ENCODE results near the gene RAB3GAP2.
"Not testable (repeated sequence)": the region's sequence is repeated elsewhere in the genome, so short reads cannot be mapped to it uniquely, and the experiment has no call there.

The RAB3GAP2 gene

GRCh38 chr1:220204758-220205157 lies 67.5 kb downstream of the RAB3GAP2 start:
- DNase-seq (ENCODE audit: low read depth in 2 of 2) = not testable (repeated sequence)

- no peak for DNase-seq (ENCODE audit: low read depth in 2 of 2)
These were observed 68.4 kb downstream of the RAB3GAP2 start for GRCh38 chr1:220203816-220204215.

- DNase-seq (ENCODE audit: low read depth in 2 of 2) = no peak
These were observed 73.9 kb downstream of the RAB3GAP2 start for GRCh38 chr1:220198186-220199005.

- DNase-seq (ENCODE audit: low read depth in 2 of 2) = no peak
These were observed 76.6 kb downstream of the RAB3GAP2 start for GRCh38 chr1:220195701-220196100.

- DNase-seq (ENCODE audit: low read depth in 2 of 2) = no peak
These were observed 82.4 kb downstream of the RAB3GAP2 start for GRCh38 chr1:220189750-220190347.

- DNase-seq (ENCODE audit: low read depth in 2 of 2) = no peak
These were observed 83.7 kb downstream of the RAB3GAP2 start for GRCh38 chr1:220188538-220188937.

- DNase-seq (ENCODE audit: low read depth in 2 of 2) = no peak
These were observed 85.5 kb downstream of the RAB3GAP2 start for GRCh38 chr1:220186752-220187151.

- DNase-seq (ENCODE audit: low read depth in 2 of 2) = no peak
These were observed 87.7 kb downstream of the RAB3GAP2 start for GRCh38 chr1:220184506-220184905.

GRCh38 chr1:220182656-220183055 lies 89.6 kb downstream of the RAB3GAP2 start:
- DNase-seq (ENCODE audit: low read depth in 2 of 2) = no peak

- no peak for DNase-seq (ENCODE audit: low read depth in 2 of 2)
These were observed 90.1 kb downstream of the RAB3GAP2 start for GRCh38 chr1:220182111-220182510.

- DNase-seq (ENCODE audit: low read depth in 2 of 2) = no peak
These were observed 95.7 kb downstream of the RAB3GAP2 start for GRCh38 chr1:220176540-220176939.

GRCh38 chr1:220170836-220171526 lies 101.3 kb downstream of the RAB3GAP2 start:
- DNase-seq (ENCODE audit: low read depth in 2 of 2) = no peak

- DNase-seq (ENCODE audit: low read depth in 2 of 2) = not testable (repeated sequence)
These were observed 102.4 kb downstream of the RAB3GAP2 start for GRCh38 chr1:220169887-220170286.

GRCh38 chr1:220166853-220167252 lies 105.4 kb downstream of the RAB3GAP2 start:
- no peak for DNase-seq (ENCODE audit: low read depth in 2 of 2)

GRCh38 chr1:220164517-220164916 lies 107.7 kb downstream of the RAB3GAP2 start:
- no peak for DNase-seq (ENCODE audit: low read depth in 2 of 2)

GRCh38 chr1:220164116-220164515 lies 108.1 kb downstream of the RAB3GAP2 start:
- no peak for DNase-seq (ENCODE audit: low read depth in 2 of 2)

- no peak for DNase-seq (ENCODE audit: low read depth in 2 of 2)
These were observed 112.2 kb downstream of the RAB3GAP2 start for GRCh38 chr1:220160027-220160426.

GRCh38 chr1:220159041-220159440 lies 113.2 kb downstream of the RAB3GAP2 start:
- no peak for DNase-seq (ENCODE audit: low read depth in 2 of 2)

- DNase-seq (ENCODE audit: low read depth in 2 of 2) = not testable (repeated sequence)
These were observed 113.7 kb downstream of the RAB3GAP2 start for GRCh38 chr1:220158530-220158929.

- DNase-seq (ENCODE audit: low read depth in 2 of 2) = no peak
These were observed 114.5 kb downstream of the RAB3GAP2 start for GRCh38 chr1:220157738-220158137.

GRCh38 chr1:220156620-220157146 lies 115.6 kb downstream of the RAB3GAP2 start:
- no peak for DNase-seq (ENCODE audit: low read depth in 2 of 2)

- DNase-seq (ENCODE audit: low read depth in 2 of 2) = no peak
These were observed 119.1 kb downstream of the RAB3GAP2 start for GRCh38 chr1:220153147-220153546.

All from stimulated activated CD4-positive, alpha-beta T cell treated with anti-CD3 and anti-CD28 coated beads, Interleukin-12 subunit alpha, Interleukin-12 subunit beta, amount 100 ng/mL, for 24 hours (primary cell).